Breast epithelium (tissue), 4 donors: Measurements from ENCODE around the gene PYROXD2. TPM values are rescaled to one million over a fixed set of nuclear protein-coding genes. Genes with fewer than 3 reads are reported as not detected.

Source experiments
- DNase-seq, 2 donors: peaks; one replicate each; pipeline ENCODE4 v3.0.0-alpha.2; 2019; ENCODE audit warnings: low spot score in 2 of 2
- H3K27ac ChIP-seq, 2 donors: fragments of 200-600 bp; sonication (generic) in 1 of 2; one replicate each; pipeline ENCODE4 v1.5.1; 2016 to 2019; ENCODE audit warnings: mild to moderate bottlenecking in 1 of 2
- H3K27me3 ChIP-seq, 2 donors: fragments of 200-600 bp; sonication (generic) in 1 of 2; one replicate each; pipeline versions ENCODE4 v1.5.1 to v1.6.0; 2017 to 2019; ENCODE audit warnings: control low read depth in 1 of 2, mild to moderate bottlenecking in 1 of 2
- H3K36me3 ChIP-seq: fragments of 200-600 bp; one replicate; pipeline ENCODE4 v1.5.1; 2019
- H3K4me1 ChIP-seq, 2 donors: fragments of 200-600 bp; sonication (generic); one replicate each; pipeline ENCODE4 v1.5.1; 2016 to 2019; ENCODE audit warnings: control low read depth in 1 of 2
- H3K4me3 ChIP-seq, 3 donors: fragments of 200-600 bp; sonication (generic); 1 replicate in 2 of 3; 2 replicates in 1 of 3; pipeline ENCODE4 v1.5.1; 2016 to 2019; ENCODE audit warnings: mild to moderate bottlenecking in 3 of 3, moderate library complexity in 2 of 3
- H3K9me3 ChIP-seq, 2 donors: fragments of 200-600 bp; sonication (generic) in 1 of 2; one replicate each; pipeline ENCODE4 v1.5.1; 2016 to 2019; ENCODE audit warnings: control low read depth in 1 of 2
- CTCF ChIP-seq, 3 donors: fragments of 450-650 bp; IDR thresholded peaks; one replicate each; pipeline ENCODE4 v1.5.1; 2016 to 2017; ENCODE audit warnings: antibody characterized with exemption in 3 of 3, mild to moderate bottlenecking in 3 of 3, moderate library complexity in 3 of 3
- POLR2A ChIP-seq: fragments of 450-650 bp; IDR thresholded peaks from one replicate; pipeline ENCODE4 v1.6.1; 2016; ENCODE audit warnings: antibody characterized with exemption, mild to moderate bottlenecking, moderate library complexity
- POLR2AphosphoS5 ChIP-seq, 3 donors: sonication (generic); formaldehyde crosslinking; IDR thresholded peaks; one replicate each; pipeline ENCODE4 v1.6.1; 2017; ENCODE audit warnings: antibody characterized with exemption in 3 of 3
- intact Hi-C: fragments of 100-400 bp; cut with DNase I; formaldehyde crosslinking; loops from one replicate; pipeline ENCODE4 v1.15.1; 2023; ENCODE audit warnings: low total_unique reads
- total RNA-seq, 3 donors: library from RNA; depleted of rRNA; stranded (reverse); fragments of >200 nt; gene quantifications; one replicate each; pipeline ENCODE4 v1.1.0, GENCODE V29; 2016

PYROXD2 gene
- total RNA-seq, 3 donors from 2014 or later: 13.2 to 20.0 (median 17.4) TPM

- no peaks in the 10 kb centered on the region for H3K9me3 ChIP-seq
- no peak overlapping the region for H3K4me3 ChIP-seq
- H3K27me3 ChIP-seq: no peaks in the 10 kb centered on the region
- H3K4me1 ChIP-seq: no peaks in the 10 kb centered on the region
- H3K27ac ChIP-seq: no peak overlapping the region
- TF ChIP-seq POLR2A (no peak), CTCF (IDR thresholded peaks at IDR 0.05) (no peak), POLR2AphosphoS5 (IDR thresholded peaks at IDR 0.05) (no peak)
- DNase-seq: no peak
- intact Hi-C loops: no loop called here
- H3K36me3 ChIP-seq: no peaks in the 10 kb centered on the region
Observed at GRCh38 chr10:98403812-98404504, 11.0 kb downstream of the PYROXD2 start.

- H3K9me3 ChIP-seq: no peaks in the 10 kb centered on the region
- no peaks in the 10 kb centered on the region for H3K27me3 ChIP-seq
- H3K36me3 ChIP-seq: no peaks in the 10 kb centered on the region
- H3K27ac ChIP-seq: no peak overlapping the region
- no peaks in the 10 kb centered on the region for H3K4me1 ChIP-seq
- no peak for DNase-seq
- H3K4me3 ChIP-seq: no peak overlapping the region
- no peak for TF ChIP-seq POLR2A
- TF ChIP-seq POLR2AphosphoS5 (IDR thresholded peaks at IDR 0.05): no peak
- no peak for TF ChIP-seq CTCF (IDR thresholded peaks at IDR 0.05)
- intact Hi-C loops: no loop called here
Observed at GRCh38 chr10:98402931-98403718, 11.9 kb downstream of the PYROXD2 start.

GRCh38 chr10:98402478-98402877, 12.5 kb downstream of the PYROXD2 start:
- no peaks in the 10 kb centered on the region for H3K36me3 ChIP-seq
- H3K9me3 ChIP-seq: no peaks in the 10 kb centered on the region
- TF ChIP-seq CTCF (IDR thresholded peaks at IDR 0.05) (no peak), POLR2AphosphoS5 (IDR thresholded peaks at IDR 0.05) (no peak), POLR2A (no peak)
- no peak for DNase-seq
- no peaks in the 10 kb centered on the region for H3K27me3 ChIP-seq
- H3K4me3 ChIP-seq: no peak overlapping the region
- no peaks in the 10 kb centered on the region for H3K4me1 ChIP-seq
- intact Hi-C loops: no loop called here
- no peak overlapping the region for H3K27ac ChIP-seq

- TF ChIP-seq POLR2A (no peak), POLR2AphosphoS5 (IDR thresholded peaks at IDR 0.05) (no peak), CTCF (IDR thresholded peaks at IDR 0.05) (no peak)
- Histone ChIP-seq H3K4me1 (no peaks in the 10 kb centered on the region), H3K36me3 (no peaks in the 10 kb centered on the region), H3K4me3 (no peak overlapping the region), H3K27ac (no peak overlapping the region), H3K27me3 (no peaks in the 10 kb centered on the region), H3K9me3 (no peaks in the 10 kb centered on the region)
- intact Hi-C loops: no loop called here
- DNase-seq: no peak
Observed at GRCh38 chr10:98400482-98400881, 14.5 kb downstream of the PYROXD2 start.

- Histone ChIP-seq H3K36me3 (no peaks in the 10 kb centered on the region), H3K4me3 (no peak overlapping the region), H3K9me3 (no peaks in the 10 kb centered on the region), H3K4me1 (no peaks in the 10 kb centered on the region), H3K27ac (no peak overlapping the region), H3K27me3 (no peaks in the 10 kb centered on the region)
- intact Hi-C loops: no loop called here
- no peak for DNase-seq
- no peak for TF ChIP-seq CTCF (IDR thresholded peaks at IDR 0.05)
- no peak for TF ChIP-seq POLR2AphosphoS5 (IDR thresholded peaks at IDR 0.05)
- TF ChIP-seq POLR2A: no peak
Observed at GRCh38 chr10:98399784-98400183, 15.2 kb downstream of the PYROXD2 start.
